ENCODE data around the gene TMEM239.

DNA sequence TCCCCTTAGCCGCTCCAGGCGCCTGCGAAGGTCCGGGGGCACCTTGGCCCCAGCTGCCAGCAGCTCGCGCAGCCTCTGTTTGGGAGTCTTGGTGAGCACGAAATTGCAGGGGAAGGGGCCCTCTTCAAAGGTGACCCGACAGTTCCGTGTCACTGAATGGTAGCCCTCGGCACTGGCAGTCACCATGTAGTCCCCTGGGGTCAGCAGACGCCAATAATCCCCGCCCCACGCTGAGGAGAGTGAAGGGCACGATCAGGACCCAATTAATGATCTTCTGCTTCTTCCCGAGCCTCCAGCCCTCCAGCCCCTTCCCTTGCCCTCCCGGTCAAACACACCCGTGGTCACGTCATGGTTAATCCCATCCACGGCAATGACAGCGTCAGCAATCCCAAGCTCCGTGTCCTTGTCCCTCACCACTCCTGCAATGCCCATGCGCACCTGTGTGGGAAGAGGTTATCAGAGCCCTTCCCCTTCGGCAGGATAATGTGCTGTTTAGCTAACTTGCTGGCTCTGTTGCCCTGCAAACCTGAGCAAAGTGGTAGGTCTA, 21.9 kb upstream of the TMEM239 start:
- TF ChIP-seq, protein P1, sequence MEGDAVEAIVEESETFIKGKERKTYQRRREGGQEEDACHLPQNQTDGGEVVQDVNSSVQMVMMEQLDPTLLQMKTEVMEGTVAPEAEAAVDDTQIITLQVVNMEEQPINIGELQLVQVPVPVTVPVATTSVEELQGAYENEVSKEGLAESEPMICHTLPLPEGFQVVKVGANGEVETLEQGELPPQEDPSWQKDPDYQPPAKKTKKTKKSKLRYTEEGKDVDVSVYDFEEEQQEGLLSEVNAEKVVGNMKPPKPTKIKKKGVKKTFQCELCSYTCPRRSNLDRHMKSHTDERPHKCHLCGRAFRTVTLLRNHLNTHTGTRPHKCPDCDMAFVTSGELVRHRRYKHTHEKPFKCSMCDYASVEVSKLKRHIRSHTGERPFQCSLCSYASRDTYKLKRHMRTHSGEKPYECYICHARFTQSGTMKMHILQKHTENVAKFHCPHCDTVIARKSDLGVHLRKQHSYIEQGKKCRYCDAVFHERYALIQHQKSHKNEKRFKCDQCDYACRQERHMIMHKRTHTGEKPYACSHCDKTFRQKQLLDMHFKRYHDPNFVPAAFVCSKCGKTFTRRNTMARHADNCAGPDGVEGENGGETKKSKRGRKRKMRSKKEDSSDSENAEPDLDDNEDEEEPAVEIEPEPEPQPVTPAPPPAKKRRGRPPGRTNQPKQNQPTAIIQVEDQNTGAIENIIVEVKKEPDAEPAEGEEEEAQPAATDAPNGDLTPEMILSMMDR (IDR thresholded peaks at IDR 0.05 in 4 of 5, conservative IDR thresholded peaks at IDR 0.05 in 1 of 5) = no peak
- TF ChIP-seq POLR2A (IDR thresholded peaks at IDR 0.05) = no peak
